Measurements from ENCODE around the gene PRKCE. TPM values are rescaled to one million over a fixed set of nuclear protein-coding genes. Genes with fewer than 3 reads are reported as not detected.

PRKCE gene
- total RNA-seq, 2 experiments from 2014 or later: 15.4 to 16.2 TPM

- POLR2A ChIA-PET: no interaction called here
- Mint-ChIP-seq H3K4me3 (no peak overlapping the region), H3K27me3 (ENCODE audit: low read depth) (no peaks in the 10 kb centered on the region), H3K27ac (no peak overlapping the region), H3K4me1 (ENCODE audit: low read depth) (peaks cover 10% of the 10 kb centered on the region), H3K36me3 (ENCODE audit: low read depth) (peaks cover 8% of the 10 kb centered on the region), H3K9me3 (ENCODE audit: insufficient read depth) (peaks cover 5% of the 10 kb centered on the region)
- no peak for ATAC-seq
- CTCF ChIA-PET: interaction anchor here (1.0 kb wide), 1 partner anchor 37 kb away, joined by 3 read pairs; no protein-coding TSS in a partner anchor
- no peak for DNase-seq
Measured at GRCh38 chr2:46026431-46026830, 375.0 kb downstream of the PRKCE start.

DNA sequence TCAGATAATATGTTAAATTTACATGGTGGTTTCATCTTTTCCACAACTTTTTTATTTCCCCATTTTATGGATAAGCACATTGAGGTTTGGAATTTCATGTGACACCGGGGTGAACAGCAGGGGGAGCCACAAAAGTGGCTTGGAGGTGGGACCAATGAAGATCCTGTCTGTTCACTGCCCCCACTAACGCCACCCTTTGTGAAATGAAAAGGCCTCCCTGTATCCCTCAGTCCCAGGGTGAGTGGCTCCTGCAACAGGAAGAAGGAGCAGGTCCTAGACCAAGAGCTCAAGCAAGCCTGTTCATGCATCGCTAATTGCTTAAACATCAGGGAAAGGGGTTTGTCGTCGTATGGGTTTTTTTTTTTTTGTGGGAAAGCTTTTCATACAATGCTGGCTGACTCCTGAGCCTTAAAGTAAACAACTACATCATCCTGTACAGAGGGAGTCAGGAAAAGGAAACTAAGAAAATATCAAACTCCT lies 377.9 kb downstream of the PRKCE start:
- CTCF ChIA-PET: interaction anchor here (0.9 to 2.3 kb wide), 4 partner anchors 9 to 19 kb away, joined by 3 to 9 read pairs (median 4); no protein-coding TSS in a partner anchor
- Mint-ChIP-seq H3K4me1 (ENCODE audit: low read depth) (peaks cover 5% of the 10 kb centered on the region), H3K36me3 (ENCODE audit: low read depth) (no peaks in the 10 kb centered on the region), H3K9me3 (ENCODE audit: insufficient read depth) (no peaks in the 10 kb centered on the region), H3K4me3 (no peak overlapping the region), H3K27me3 (ENCODE audit: low read depth) (no peaks in the 10 kb centered on the region), H3K27ac (no peak overlapping the region)
- ATAC-seq (no peak), DNase-seq (no peak)
- POLR2A ChIA-PET: no interaction called here

- ChIA-PET CTCF (interaction anchor here (0.7 to 2.3 kb wide), 4 partner anchors 9 to 37 kb away, joined by 3 to 9 read pairs (median 3); no protein-coding TSS in a partner anchor), POLR2A (no interaction called here)
- H3K4me1 Mint-ChIP-seq (ENCODE audit: low read depth): peaks cover 5% of the 10 kb centered on the region
- H3K36me3 Mint-ChIP-seq (ENCODE audit: low read depth): no peaks in the 10 kb centered on the region
- DNase-seq (no peak), ATAC-seq (no peak)
- no peaks in the 10 kb centered on the region for H3K9me3 Mint-ChIP-seq (ENCODE audit: insufficient read depth)
- H3K4me3 Mint-ChIP-seq: no peak overlapping the region
- no peaks in the 10 kb centered on the region for H3K27me3 Mint-ChIP-seq (ENCODE audit: low read depth)
- no peak overlapping the region for H3K27ac Mint-ChIP-seq
Measured at GRCh38 chr2:46030330-46030729, 378.9 kb downstream of the PRKCE start.

- Mint-ChIP-seq H3K4me1 (ENCODE audit: low read depth) (peaks cover 5% of the 10 kb centered on the region), H3K36me3 (ENCODE audit: low read depth) (no peaks in the 10 kb centered on the region), H3K27ac (no peak overlapping the region), H3K9me3 (ENCODE audit: insufficient read depth) (no peaks in the 10 kb centered on the region), H3K27me3 (ENCODE audit: low read depth) (no peaks in the 10 kb centered on the region), H3K4me3 (no peak overlapping the region)
- CTCF ChIA-PET: interaction anchor here (0.6 kb wide), 1 partner anchor 24 kb away, joined by 3 read pairs; no protein-coding TSS in a partner anchor
- DNase-seq (no peak), ATAC-seq (no peak)
- POLR2A ChIA-PET: no interaction called here
Measured at GRCh38 chr2:46032161-46032813, 380.8 kb downstream of the PRKCE start.

GRCh38 chr2:46032996-46033395 lies 381.5 kb downstream of the PRKCE start:
- CTCF ChIA-PET: interaction anchor here (1.0 kb wide), 1 partner anchor 8 kb away, joined by 4 read pairs; no protein-coding TSS in a partner anchor
- Mint-ChIP-seq H3K4me1 (ENCODE audit: low read depth) (peaks cover 5% of the 10 kb centered on the region), H3K27me3 (ENCODE audit: low read depth) (no peaks in the 10 kb centered on the region), H3K36me3 (ENCODE audit: low read depth) (no peaks in the 10 kb centered on the region), H3K27ac (no peak overlapping the region), H3K9me3 (ENCODE audit: insufficient read depth) (no peaks in the 10 kb centered on the region), H3K4me3 (no peak overlapping the region)
- DNase-seq: no peak
- POLR2A ChIA-PET: no interaction called here
- peak; percentile 44 for ATAC-seq

- H3K4me1 Mint-ChIP-seq (ENCODE audit: low read depth): peaks cover 5% of the 10 kb centered on the region
- H3K9me3 Mint-ChIP-seq (ENCODE audit: insufficient read depth): no peaks in the 10 kb centered on the region
- no peak overlapping the region for H3K4me3 Mint-ChIP-seq
- ChIA-PET CTCF (interaction anchor here (1.0 kb wide), 1 partner anchor 92 kb away, joined by 3 read pairs; no protein-coding TSS in a partner anchor), POLR2A (no interaction called here)
- no peak for ATAC-seq
- H3K36me3 Mint-ChIP-seq (ENCODE audit: low read depth): no peaks in the 10 kb centered on the region
- no peak overlapping the region for H3K27ac Mint-ChIP-seq
- no peak for DNase-seq
- no peaks in the 10 kb centered on the region for H3K27me3 Mint-ChIP-seq (ENCODE audit: low read depth)
Measured at GRCh38 chr2:46034535-46034934, 383.1 kb downstream of the PRKCE start.

DNA sequence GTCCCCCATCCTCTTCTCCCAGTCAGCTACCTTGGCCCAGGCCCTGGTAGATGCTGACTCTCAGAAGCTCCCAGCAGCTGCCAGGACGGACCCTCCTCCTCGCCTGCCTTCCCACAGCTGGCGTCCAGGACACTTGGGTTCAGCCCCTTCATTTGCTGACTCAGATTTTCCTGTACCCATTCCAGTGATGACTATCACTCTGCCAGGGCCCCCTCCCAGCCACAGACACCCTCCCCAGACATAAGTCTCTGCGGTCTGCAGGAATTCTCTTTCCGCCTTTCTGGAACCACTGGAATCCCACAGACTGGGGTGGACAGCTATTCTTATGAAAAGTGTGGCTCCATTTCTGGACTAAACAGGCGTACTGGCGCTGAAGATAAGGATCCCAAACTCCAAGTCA lies 385.5 kb downstream of the PRKCE start:
- Mint-ChIP-seq H3K4me3 (no peak overlapping the region), H3K27ac (no peak overlapping the region), H3K9me3 (ENCODE audit: insufficient read depth) (no peaks in the 10 kb centered on the region), H3K27me3 (ENCODE audit: low read depth) (no peaks in the 10 kb centered on the region), H3K36me3 (ENCODE audit: low read depth) (no peaks in the 10 kb centered on the region), H3K4me1 (ENCODE audit: low read depth) (peaks cover 5% of the 10 kb centered on the region)
- ChIA-PET POLR2A (no interaction called here), CTCF (no interaction called here)
- DNase-seq: no peak
- no peak for ATAC-seq

GRCh38 chr2:46039543-46040303 lies 388.2 kb downstream of the PRKCE start:
- Mint-ChIP-seq H3K36me3 (ENCODE audit: low read depth) (no peaks in the 10 kb centered on the region), H3K27me3 (ENCODE audit: low read depth) (no peaks in the 10 kb centered on the region), H3K4me1 (ENCODE audit: low read depth) (no peaks in the 10 kb centered on the region), H3K4me3 (no peak overlapping the region), H3K27ac (no peak overlapping the region), H3K9me3 (ENCODE audit: insufficient read depth) (no peaks in the 10 kb centered on the region)
- ATAC-seq (no peak), DNase-seq (no peak)
- ChIA-PET POLR2A (no interaction called here), CTCF (no interaction called here)

DNA sequence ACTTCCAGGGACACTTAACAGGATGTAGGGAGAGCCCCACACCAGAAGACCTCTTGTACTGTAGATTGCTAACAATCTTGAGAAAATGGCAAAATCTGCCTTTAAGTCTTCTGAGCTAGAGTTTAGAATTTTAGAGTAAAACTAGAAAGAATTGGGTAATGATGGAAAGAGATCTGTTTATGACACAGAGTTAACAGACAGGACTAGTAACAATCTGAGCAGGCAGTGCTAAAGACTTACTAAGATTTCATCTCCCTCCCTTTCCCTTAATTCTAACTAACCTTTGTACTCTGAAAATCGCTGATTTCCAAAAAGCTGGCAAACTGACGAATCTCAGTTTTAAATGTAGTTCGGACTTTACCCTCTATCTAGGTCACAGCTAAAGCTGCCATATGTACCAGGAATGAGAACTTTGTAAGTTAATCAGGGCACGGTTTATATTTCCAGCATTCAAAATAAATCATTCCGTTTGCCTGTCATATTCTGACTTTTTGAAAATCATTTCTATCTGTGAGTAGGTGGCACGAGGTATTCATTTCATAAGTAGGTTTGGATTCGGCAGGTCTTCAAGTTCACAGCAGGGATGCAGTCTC lies 389.2 kb downstream of the PRKCE start:
- no peak overlapping the region for H3K27ac Mint-ChIP-seq
- no peaks in the 10 kb centered on the region for H3K4me1 Mint-ChIP-seq (ENCODE audit: low read depth)
- ChIA-PET POLR2A (no interaction called here), CTCF (interaction anchor here (0.6 kb wide), 1 partner anchor 22 kb away, joined by 3 read pairs; no protein-coding TSS in a partner anchor)
- H3K36me3 Mint-ChIP-seq (ENCODE audit: low read depth): no peaks in the 10 kb centered on the region
- H3K4me3 Mint-ChIP-seq: no peak overlapping the region
- H3K27me3 Mint-ChIP-seq (ENCODE audit: low read depth): no peaks in the 10 kb centered on the region
- ATAC-seq (no peak), DNase-seq (no peak)
- no peaks in the 10 kb centered on the region for H3K9me3 Mint-ChIP-seq (ENCODE audit: insufficient read depth)

- Mint-ChIP-seq H3K36me3 (ENCODE audit: low read depth) (no peaks in the 10 kb centered on the region), H3K27ac (no peak overlapping the region), H3K27me3 (ENCODE audit: low read depth) (no peaks in the 10 kb centered on the region), H3K4me3 (no peak overlapping the region), H3K4me1 (ENCODE audit: low read depth) (no peaks in the 10 kb centered on the region), H3K9me3 (ENCODE audit: insufficient read depth) (no peaks in the 10 kb centered on the region)
- POLR2A ChIA-PET: interaction anchor here (1.0 kb wide), 1 partner anchor 123 kb away, joined by 3 read pairs; no protein-coding TSS in a partner anchor
- no peak for DNase-seq
- ATAC-seq: no peak
- CTCF ChIA-PET: interaction anchor here (1.6 kb wide), 1 partner anchor 22 kb away, joined by 5 read pairs; no protein-coding TSS in a partner anchor
Measured at GRCh38 chr2:46041434-46041833, 390.0 kb downstream of the PRKCE start.

- ChIA-PET CTCF (interaction anchor here (1.6 kb wide), 1 partner anchor 21 kb away, joined by 5 read pairs; no protein-coding TSS in a partner anchor), POLR2A (interaction anchor here (1.0 kb wide), 1 partner anchor 122 kb away, joined by 3 read pairs; no protein-coding TSS in a partner anchor)
- DNase-seq (no peak), ATAC-seq (no peak)
- no peaks in the 10 kb centered on the region for H3K9me3 Mint-ChIP-seq (ENCODE audit: insufficient read depth)
- no peak overlapping the region for H3K4me3 Mint-ChIP-seq
- no peaks in the 10 kb centered on the region for H3K27me3 Mint-ChIP-seq (ENCODE audit: low read depth)
- H3K4me1 Mint-ChIP-seq (ENCODE audit: low read depth): no peaks in the 10 kb centered on the region
- H3K27ac Mint-ChIP-seq: no peak overlapping the region
- no peaks in the 10 kb centered on the region for H3K36me3 Mint-ChIP-seq (ENCODE audit: low read depth)
Measured at GRCh38 chr2:46042207-46042637, 390.7 kb downstream of the PRKCE start.

All from activated CD8-positive, alpha-beta T cell treated with anti-CD3 and anti-CD28 coated beads, Interleukin-2, amount 10 ng/mL, durations not matched to agents 7 days and 5 days (primary cell).